ENCODE results near the gene THBS1.

Gene THBS1

DNA sequence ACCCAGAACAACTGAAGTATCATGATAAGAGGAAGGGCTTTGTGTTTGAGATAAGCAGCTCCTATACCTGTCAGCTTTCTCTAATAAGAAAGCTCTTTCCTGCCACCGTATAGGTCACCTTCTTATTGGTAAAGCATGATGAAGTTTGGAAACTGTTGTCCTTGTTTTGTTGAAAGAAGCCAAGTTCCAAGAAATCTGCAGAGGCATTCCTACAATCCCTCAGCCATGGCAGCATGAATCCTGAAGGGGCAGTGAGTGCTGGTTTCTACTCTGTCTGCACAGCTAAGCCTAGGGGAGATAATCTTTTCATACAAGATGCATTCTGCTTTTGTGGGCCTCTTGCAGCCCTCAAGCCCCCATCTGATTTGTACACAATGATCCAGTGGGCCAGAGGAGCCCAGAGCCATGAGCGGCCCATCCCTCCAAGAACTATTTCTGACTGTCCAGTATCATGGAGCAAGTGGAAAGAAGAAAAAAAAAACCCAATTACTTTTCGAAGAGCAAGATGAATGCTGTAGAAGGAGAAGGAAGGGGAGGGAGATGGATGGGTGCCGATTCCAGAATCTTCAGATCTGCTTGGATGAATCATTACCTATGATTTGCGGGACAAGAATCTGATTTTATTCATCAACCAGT is 1.9 kb upstream of the THBS1 start:
- TF ChIP-seq SP1 (IDR thresholded peaks at IDR 0.05) (no peak), FOXM1 (IDR thresholded peaks at IDR 0.05; ENCODE audit: borderline replicate concordance) (no peak), L3MBTL2 (conservative IDR thresholded peaks at IDR 0.05) (no peak), HDGF (IDR thresholded peaks at IDR 0.05; ENCODE audit: borderline replicate concordance) (no peak), FOXA1 (IDR thresholded peaks at IDR 0.05) (no peak), CTBP1 (IDR thresholded peaks at IDR 0.05; ENCODE audit: borderline replicate concordance) (no peak), BHLHE40 (IDR thresholded peaks at IDR 0.05; ENCODE audit: borderline replicate concordance) (no peak), LEF1 (IDR thresholded peaks at IDR 0.05; ENCODE audit: borderline replicate concordance) (no peak), ELF4 (IDR thresholded peaks at IDR 0.05) (no peak), SUZ12 (IDR thresholded peaks at IDR 0.05) (no peak)
- TF ChIP-seq, protein P1, sequence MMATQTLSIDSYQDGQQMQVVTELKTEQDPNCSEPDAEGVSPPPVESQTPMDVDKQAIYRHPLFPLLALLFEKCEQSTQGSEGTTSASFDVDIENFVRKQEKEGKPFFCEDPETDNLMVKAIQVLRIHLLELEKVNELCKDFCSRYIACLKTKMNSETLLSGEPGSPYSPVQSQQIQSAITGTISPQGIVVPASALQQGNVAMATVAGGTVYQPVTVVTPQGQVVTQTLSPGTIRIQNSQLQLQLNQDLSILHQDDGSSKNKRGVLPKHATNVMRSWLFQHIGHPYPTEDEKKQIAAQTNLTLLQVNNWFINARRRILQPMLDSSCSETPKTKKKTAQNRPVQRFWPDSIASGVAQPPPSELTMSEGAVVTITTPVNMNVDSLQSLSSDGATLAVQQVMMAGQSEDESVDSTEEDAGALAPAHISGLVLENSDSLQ (IDR thresholded peaks at IDR 0.05): no peak
- DNase-seq (ENCODE audit: extremely low spot score): no peak
- ChIA-PET CTCF (interaction anchor here (1.2 to 1.9 kb wide), 2 partner anchors 145 to 180 kb away, joined by 3 to 5 read pairs; no protein-coding TSS in a partner anchor), POLR2A (no interaction called here)

DNA sequence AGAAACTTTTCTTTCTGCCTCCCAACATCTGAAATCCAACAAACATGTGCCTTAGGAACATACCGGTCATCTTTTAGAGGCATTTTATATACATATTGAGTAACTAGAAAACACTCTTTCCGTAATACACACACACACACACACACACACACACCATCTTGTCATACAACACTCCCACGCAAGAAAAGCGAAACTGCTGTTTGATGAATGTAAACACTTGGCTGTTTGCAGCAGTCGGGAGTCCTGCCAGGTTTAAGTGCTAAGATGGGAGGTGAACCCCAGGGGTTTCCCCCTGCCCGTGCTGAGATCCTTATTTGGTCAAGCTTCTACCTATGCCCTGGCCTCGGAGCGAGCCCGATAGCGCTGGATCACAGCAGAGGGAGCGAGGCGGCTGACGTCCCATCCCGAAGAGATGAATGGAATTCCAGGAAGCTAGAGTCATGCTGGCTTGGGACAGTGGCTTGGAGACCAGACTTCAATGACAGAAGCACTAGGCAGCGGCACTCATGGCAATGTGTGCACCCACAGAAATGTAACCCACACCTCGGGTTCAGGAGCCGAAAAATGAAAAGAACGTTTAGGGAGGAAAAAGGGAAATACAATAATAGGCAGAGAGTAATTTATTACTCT is 1.3 kb upstream of the THBS1 start:
- ChIA-PET CTCF (interaction anchor here (0.6 to 1.9 kb wide), 7 partner anchors 8 to 458 kb away, joined by 3 to 6 read pairs (median 4); no protein-coding TSS in a partner anchor), POLR2A (no interaction called here)
- TF ChIP-seq ZNF384 (IDR thresholded peaks at IDR 0.05): no peak
- no peak for DNase-seq (ENCODE audit: extremely low spot score)

DNA sequence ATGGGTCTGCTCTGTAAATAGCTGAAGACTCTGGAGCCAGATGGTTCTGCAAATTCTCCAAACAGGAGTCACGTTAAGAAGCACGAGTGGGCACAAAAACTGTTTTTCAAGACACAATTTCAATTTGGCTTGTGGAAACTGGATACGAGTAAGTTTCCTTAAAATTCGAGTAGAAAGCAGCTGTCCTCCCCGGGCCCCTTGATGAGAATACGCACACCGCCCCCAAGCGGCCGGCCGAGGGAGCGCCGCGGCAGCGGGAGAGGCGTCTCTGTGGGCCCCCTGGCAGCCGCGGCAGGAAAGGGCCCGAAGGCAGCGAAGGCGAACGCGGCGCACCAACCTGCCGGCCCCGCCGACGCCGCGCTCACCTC is 778 bp upstream of the THBS1 start:
- CTCF ChIA-PET: interaction anchor here (0.6 to 1.9 kb wide), 7 partner anchors 9 to 459 kb away, joined by 3 to 6 read pairs (median 4); no protein-coding TSS in a partner anchor
- peak; percentile 75 for DNase-seq (ENCODE audit: extremely low spot score)
- no peak for TF ChIP-seq NFRKB (IDR thresholded peaks at IDR 0.05)
- TF ChIP-seq ELF4 (IDR thresholded peaks at IDR 0.05): no peak
- no peak for TF ChIP-seq FOXA1 (IDR thresholded peaks at IDR 0.05)
- no peak for TF ChIP-seq ZNF384 (IDR thresholded peaks at IDR 0.05)
- no peak for TF ChIP-seq BHLHE40 (IDR thresholded peaks at IDR 0.05; ENCODE audit: borderline replicate concordance)
- no peak for TF ChIP-seq SP1 (IDR thresholded peaks at IDR 0.05)
- TF ChIP-seq ARNT (IDR thresholded peaks at IDR 0.05): no peak
- no peak for TF ChIP-seq L3MBTL2 (conservative IDR thresholded peaks at IDR 0.05)
- no peak for TF ChIP-seq TARDBP (IDR thresholded peaks at IDR 0.05)
- POLR2A ChIA-PET: no interaction called here

DNA sequence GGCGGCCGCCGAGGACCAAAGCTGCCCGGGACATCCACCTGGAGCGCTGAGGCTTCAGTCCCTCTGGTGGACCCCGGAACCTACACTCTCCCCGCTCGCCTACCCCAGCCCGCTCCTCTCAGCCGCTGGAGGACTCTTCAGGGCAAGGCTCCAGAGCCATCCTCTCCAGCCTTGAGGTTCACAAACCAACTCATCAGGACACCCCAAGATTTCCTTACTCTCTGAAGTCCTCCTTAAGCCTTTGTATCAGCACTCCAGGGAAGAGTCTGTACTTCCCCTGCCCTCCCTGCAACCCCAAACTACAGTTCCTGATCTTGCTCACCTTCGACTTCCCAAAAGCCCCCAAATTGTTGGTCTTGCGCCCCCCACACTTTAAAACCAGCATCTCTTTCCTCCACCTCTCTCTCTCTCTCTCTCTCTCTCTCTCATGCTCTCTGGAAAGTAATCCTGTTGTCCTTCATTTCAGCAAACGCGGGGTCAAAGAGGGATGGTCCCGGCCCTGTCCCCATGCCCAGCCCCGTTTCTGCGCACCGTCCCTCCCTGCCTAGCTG is 438 bp downstream of the THBS1 start:
- ChIA-PET CTCF (interaction anchor here (0.6 kb wide), 1 partner anchor 694 kb away, joined by 4 read pairs; no protein-coding TSS in a partner anchor), POLR2A (no interaction called here)
- no peak for TF ChIP-seq TARDBP (IDR thresholded peaks at IDR 0.05)
- TF ChIP-seq NFRKB (IDR thresholded peaks at IDR 0.05): no peak
- no peak for TF ChIP-seq ELF4 (IDR thresholded peaks at IDR 0.05)
- TF ChIP-seq FOXA1 (IDR thresholded peaks at IDR 0.05): no peak
- no peak for TF ChIP-seq SUZ12 (IDR thresholded peaks at IDR 0.05)
- TF ChIP-seq LEF1 (IDR thresholded peaks at IDR 0.05; ENCODE audit: borderline replicate concordance): no peak
- DNase-seq (ENCODE audit: extremely low spot score): no peak

DNA sequence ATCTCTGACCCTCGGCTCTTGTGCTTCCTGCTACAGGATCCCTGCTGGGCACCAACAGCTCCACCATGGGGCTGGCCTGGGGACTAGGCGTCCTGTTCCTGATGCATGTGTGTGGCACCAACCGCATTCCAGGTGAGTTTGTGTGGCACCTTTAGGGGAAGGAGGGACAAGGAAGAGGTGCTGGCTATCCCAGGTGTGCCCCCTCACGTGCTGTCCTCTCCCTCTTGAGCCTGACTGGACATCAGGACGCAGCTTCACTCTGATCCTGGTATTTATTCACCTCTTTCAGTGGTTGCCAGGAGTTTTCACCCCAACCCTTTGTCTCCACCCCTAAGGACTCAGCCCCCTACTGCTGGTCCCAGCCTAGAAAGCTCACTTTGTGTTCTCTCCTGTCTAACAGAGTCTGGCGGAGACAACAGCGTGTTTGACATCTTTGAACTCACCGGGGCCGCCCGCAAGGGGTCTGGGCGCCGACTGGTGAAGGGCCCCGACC is 960 bp downstream of the THBS1 start:
- no peak for TF ChIP-seq ARNT (IDR thresholded peaks at IDR 0.05)
- TF ChIP-seq L3MBTL2 (conservative IDR thresholded peaks at IDR 0.05): no peak
- TF ChIP-seq SUZ12 (IDR thresholded peaks at IDR 0.05): no peak
- TF ChIP-seq LEF1 (IDR thresholded peaks at IDR 0.05; ENCODE audit: borderline replicate concordance): no peak
- TF ChIP-seq CTBP1 (IDR thresholded peaks at IDR 0.05; ENCODE audit: borderline replicate concordance): no peak
- no peak for TF ChIP-seq TARDBP (IDR thresholded peaks at IDR 0.05)
- TF ChIP-seq ZNF384 (IDR thresholded peaks at IDR 0.05): no peak
- TF ChIP-seq FOXM1 (IDR thresholded peaks at IDR 0.05; ENCODE audit: borderline replicate concordance): no peak
- no peak for TF ChIP-seq FOXK2 (IDR thresholded peaks at IDR 0.05)
- TF ChIP-seq FOXA1 (IDR thresholded peaks at IDR 0.05): no peak
- TF ChIP-seq ELF4 (IDR thresholded peaks at IDR 0.05): no peak
- no peak for TF ChIP-seq SP1 (IDR thresholded peaks at IDR 0.05)
- TF ChIP-seq NFRKB (IDR thresholded peaks at IDR 0.05): no peak
- no peak for TF ChIP-seq HDGF (IDR thresholded peaks at IDR 0.05; ENCODE audit: borderline replicate concordance)
- TF ChIP-seq, protein P1 (IDR thresholded peaks at IDR 0.05): no peak
- no peak for TF ChIP-seq BHLHE40 (IDR thresholded peaks at IDR 0.05; ENCODE audit: borderline replicate concordance)
- POLR2A ChIA-PET: no interaction called here
- CTCF ChIA-PET: interaction anchor here (0.6 kb wide), 1 partner anchor 693 kb away, joined by 4 read pairs; no protein-coding TSS in a partner anchor
- DNase-seq (ENCODE audit: extremely low spot score): peak; percentile 5

DNA sequence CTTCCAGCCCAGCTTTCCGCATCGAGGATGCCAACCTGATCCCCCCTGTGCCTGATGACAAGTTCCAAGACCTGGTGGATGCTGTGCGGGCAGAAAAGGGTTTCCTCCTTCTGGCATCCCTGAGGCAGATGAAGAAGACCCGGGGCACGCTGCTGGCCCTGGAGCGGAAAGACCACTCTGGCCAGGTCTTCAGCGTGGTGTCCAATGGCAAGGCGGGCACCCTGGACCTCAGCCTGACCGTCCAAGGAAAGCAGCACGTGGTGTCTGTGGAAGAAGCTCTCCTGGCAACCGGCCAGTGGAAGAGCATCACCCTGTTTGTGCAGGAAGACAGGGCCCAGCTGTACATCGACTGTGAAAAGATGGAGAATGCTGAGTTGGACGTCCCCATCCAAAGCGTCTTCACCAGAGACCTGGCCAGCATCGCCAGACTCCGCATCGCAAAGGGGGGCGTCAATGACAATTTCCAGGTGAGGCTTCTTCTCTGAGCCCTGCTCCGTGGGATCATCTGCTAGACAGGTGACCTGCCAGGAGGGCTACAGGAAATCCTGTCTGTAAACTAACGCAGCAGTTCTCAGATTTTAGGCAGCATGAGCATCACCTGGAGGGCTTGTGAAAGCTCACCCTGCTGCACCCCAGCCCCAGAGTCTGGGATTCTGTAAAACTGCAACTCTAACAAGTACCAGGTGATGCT is 1.6 kb downstream of the THBS1 start:
- CTCF ChIA-PET: no interaction called here
- TF ChIP-seq SUZ12 (IDR thresholded peaks at IDR 0.05) (no peak), FOXA1 (IDR thresholded peaks at IDR 0.05) (no peak), HDGF (IDR thresholded peaks at IDR 0.05; ENCODE audit: borderline replicate concordance) (no peak), L3MBTL2 (conservative IDR thresholded peaks at IDR 0.05) (no peak), SP1 (IDR thresholded peaks at IDR 0.05) (no peak), FOXK2 (IDR thresholded peaks at IDR 0.05) (no peak), ELF4 (IDR thresholded peaks at IDR 0.05) (no peak), LEF1 (IDR thresholded peaks at IDR 0.05; ENCODE audit: borderline replicate concordance) (no peak), TARDBP (IDR thresholded peaks at IDR 0.05) (no peak), ARNT (IDR thresholded peaks at IDR 0.05) (no peak), CTBP1 (IDR thresholded peaks at IDR 0.05; ENCODE audit: borderline replicate concordance) (no peak)
- POLR2A ChIA-PET: no interaction called here
- DNase-seq (ENCODE audit: extremely low spot score): no peak
